ENCODE data around the gene ADSS2.

ADSS2 gene

DNA sequence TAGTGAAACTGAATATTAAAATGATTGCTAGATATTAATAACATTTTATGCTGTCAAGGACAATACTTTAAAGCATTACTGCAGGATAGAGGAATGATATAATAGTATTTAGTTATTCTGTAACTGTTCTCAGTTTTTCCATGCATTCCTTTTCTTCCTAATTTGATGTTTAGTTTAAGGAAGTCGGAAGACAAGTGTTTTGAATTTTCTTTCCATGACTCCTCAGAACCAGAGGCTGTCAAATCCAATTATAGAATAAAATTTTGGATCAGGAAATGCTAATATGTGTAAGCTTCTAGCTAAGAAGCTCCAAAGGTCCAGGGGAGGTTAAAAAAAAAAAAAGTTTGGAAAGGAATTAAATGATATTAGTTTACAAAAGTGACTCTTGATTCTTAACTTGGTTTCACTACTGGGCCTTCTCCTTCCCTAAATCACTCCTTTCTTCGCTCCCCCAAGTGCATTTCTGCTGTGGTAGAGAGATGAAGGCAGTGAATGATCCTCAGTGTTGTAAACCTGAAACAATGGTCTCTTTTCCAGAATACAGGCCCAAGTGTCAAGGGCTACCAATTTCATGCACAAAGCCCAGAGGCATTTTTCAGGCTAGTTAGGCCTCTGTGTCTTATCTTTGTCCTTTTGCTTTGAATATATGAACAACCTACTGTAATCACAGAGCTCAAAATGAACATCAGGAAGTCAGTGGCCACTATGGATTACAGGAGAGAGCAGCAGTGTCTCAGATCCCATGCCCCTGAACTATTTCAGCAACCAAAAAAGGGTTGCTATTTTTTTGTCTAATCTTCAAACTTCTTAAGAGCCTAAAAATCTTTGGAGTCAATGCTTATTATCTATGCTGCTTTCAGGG is 6.2 kb downstream of the ADSS2 start:
- no peak for DNase-seq (ENCODE audit: low spot score)

DNA sequence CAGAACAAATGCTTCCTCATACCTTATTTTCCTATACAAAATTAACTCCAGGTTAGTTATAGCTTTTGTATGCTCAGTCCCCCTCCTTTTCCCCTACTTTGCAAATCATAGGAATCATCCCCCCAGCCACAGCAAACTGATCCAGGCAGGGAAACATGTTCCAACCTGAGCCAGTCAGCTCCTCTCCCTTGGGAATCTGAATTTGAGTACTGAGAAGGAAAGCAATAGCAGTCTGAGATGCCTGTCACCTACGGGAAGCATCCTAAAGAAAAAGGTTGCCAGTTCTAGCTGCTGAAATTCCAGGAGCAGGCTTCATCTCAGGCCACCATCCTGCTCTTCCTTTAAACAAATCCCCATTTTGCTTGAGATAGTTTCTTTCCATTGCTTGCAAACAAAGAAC is 6.9 kb downstream of the ADSS2 start:
- DNase-seq (ENCODE audit: low spot score), result no peak

DNA sequence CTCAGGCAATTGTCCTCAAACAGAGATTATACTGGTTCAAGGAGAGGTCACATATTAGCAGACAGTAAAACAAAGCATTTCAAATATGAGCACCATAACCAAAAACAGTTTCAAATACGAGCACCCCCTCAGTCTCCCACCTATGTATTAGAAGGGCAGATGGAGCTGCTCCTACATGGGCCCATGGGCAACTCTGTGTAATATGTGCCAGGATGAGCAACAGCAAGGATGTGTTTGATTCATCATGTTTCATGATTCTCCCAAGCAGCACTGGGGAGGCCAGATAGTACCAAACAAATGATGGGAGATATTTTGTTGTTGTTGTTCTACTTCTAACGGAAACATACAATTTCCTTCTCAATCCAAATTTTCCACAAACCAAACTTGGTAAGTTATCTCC is 8.9 kb downstream of the ADSS2 start:
- DNase-seq (ENCODE audit: low spot score), result no peak

DNA sequence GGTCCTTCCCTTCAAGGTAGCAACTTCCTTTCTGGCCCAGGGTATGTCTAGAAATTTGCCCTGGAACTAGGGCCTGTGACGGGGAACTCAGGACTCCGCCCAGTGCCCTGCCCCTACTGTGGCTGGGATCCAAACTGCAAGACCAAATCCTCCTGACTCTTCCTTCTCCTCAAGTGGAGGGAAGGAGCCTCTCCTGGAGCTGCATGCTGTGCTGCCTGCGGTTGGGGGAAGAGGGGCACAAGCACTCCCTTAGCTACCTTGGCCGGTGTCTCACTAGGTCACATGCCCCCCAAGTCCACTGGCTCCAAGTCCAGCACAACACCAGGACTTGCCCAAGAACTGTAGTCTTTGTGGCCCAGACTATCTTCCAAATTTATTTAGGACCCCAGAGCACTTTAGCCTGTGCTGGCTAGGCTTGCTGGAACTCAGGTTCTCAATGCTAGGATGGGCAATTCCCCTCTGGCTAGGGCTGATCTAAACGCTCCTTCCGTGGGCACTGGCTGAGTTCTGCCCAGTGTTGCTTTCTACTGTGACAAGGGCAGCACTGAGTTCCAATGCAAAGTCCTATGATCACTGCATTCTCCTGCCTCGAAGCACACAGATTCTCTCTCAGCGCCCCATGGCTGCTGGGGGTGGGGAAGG is 12.2 kb downstream of the ADSS2 start:
- no peak for DNase-seq (ENCODE audit: low spot score)

DNA sequence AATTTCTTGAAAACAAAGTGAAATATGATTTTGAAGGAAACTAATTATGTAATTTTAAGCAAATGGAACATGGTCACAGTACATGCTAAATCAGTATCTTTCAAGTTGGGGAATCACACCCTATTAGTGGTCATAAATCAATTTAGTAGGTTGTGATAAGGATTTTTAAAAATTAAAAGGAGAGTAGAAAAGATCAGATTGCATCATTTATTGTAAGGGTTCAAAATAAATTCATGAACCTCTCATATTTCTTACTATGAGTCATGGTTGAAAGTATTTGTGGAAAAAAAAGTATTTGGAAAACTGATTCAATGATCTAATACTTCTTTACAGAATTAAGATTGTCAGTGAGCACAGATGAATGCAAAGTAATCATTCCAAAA is 14.6 kb downstream of the ADSS2 start:
- no peak for DNase-seq (ENCODE audit: low spot score)

DNA sequence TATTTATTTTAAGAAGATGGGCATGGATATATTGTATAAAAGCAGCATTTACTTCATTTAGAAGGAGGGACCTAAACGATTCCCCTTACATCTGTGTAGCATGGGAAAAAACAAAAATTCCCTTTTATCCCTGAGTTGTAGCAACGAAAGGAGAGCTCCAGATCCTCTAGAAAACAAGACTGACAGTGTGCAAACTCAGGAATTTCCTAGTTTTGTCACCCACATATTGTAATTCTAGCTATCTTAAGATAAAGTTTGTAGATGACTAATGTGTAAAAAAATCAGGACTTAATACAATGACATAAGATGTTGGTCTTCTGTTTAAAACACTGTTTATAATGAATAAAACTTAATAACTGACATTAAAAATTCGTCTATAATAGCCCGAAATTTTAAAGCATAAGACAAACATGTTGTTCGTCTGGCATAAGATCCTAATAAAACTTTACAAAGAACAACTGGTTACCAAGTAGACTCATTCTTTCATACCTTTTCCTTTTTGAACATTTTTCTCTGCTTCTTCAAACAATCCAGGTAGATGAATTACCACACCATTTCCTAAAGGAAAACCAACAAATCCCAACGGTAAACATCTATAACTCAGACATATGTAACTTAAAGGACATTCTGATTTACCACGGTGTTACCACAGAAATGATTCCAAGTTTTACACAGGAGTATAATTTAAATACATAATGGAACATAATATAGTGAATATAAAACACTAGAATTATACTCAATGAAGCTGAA is 15.2 kb downstream of the ADSS2 start:
- DNase-seq (ENCODE audit: low spot score), result no peak

DNA sequence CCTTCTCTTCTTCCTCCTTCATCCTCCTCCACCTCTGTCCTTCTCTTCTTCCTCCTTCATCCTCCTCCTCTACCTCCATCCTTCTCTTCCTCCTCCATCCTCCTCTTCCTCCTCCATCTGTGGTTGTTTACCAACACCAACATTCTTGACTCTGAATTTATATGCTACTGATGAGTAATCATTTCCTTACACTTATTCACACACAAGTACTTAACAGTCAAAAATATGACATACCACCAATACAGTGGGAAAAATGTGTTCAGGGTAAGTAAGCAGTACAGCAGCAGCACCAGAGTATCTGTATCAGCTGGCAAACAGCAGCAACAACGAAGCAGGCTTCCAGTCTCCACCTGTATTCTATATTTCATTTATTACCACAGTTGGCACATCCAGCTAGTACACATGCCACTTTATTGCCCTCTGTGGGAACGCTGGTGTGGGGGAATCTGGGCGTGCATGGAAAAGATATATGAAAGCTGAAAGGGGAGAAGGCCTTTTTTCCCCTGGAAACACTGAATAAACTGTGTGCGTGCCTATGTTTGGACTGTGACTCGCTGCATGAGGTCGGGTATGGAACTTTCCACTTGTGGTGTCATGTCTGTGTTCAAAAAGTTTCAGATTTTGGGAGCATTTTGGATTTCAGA is 16.0 kb downstream of the ADSS2 start:
- no peak for DNase-seq (ENCODE audit: low spot score)

DNA sequence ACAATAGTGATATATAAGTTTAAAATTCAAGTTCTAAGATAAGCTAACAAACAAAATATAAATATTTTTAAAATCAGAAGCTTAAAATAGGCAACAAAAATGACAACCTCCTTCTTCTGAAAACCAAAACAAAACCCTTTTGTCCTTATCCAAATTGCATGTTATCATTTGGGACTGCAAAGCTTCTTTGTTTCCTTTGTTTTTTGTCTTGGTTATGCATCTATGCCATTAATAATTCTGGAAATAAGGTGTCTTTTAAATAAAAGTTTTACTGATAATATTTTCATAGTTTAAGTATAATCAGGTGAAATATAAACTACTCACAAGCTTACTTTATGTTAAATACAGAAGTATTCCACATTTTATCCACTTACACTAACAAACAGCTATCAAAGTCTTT is 20.5 kb downstream of the ADSS2 start:
- no peak for DNase-seq (ENCODE audit: low spot score)

DNA sequence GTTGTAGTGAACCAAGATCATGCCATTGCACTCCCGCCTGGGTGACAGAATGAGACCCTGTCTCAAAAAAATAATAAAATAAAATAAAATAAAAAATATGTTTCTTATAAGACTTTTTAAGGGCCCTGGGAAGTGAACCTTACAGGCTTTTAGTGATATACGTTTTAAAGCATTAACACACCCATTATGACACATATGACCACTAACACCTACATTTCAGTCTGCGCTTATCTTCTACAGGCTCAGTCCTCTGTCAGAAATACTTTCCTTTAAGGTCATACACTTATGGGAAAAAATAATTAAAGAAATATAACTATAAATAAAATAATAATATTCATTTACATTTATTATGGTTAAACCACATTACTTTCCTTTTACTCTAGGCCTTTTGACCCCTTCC is 21.9 kb downstream of the ADSS2 start:
- no peak for DNase-seq (ENCODE audit: low spot score)

DNA sequence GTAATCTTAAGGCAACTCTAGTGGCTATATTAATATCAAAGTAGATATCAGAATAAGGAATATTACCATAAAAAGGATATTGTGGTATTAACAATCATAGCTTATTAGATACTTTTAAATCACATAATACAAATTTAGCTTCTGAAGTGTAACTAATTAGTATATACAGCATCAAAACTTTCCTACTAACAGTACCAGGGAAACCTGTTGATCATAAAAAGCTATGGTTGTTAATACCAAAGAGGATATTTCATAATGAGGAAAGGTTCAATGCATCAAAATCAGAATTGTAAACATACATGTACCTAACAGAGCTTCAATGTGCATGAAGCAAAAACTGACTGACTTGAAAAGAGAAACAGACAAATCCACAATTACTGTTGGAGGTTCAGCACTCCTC is 24.1 kb downstream of the ADSS2 start:
- DNase-seq (ENCODE audit: low spot score), result no peak

DNA sequence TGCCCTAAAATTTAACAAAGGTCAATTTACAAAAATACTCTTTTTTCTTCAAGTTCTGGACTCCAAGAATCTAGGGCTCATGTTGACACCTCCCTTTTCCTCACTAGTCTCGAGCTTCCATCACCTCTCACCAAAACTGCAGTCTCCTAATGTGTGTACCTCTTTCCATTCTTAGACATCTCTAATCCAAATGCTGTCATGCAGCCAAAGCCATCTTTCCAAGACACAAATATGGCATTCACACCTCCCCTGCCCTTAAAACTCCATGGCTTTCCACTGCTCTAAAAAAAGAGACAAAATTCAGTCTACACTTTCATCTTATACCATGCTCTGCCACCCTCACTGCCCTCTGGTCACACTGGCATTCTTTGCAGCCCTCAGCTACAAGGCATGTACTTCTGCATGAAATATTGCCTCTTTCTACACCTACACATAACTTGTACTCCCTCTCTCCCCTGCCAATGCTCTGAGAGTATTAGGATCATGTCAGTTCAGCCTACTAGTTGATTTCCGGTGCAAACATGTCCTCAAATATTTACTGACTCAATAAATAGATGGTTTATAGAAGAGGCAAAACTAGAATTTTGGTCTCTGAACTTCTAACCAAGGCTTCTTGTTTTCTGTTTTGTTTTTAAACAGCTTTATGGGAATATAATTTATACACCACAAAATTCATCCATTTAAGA is 26.9 kb downstream of the ADSS2 start:
- no peak for DNase-seq (ENCODE audit: low spot score)

DNA sequence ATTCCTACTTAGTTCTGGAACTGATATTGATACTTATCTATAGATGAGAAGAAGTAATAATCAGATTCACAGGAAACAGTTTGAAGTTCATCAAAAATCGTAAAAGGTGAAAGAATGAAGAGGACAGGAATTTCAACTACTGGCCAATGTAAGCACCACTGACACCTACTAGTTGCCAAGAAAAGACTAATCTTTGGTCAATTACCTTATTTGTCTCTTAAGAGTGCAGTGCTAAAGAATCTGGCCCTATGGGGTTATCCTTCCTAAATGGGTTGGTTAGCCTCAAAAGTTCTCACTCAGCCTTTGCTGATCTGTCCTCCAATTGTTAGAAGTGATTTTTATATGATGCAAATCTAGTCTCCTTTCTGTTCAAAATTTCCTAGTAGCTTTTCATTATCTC is 29.5 kb downstream of the ADSS2 start:
- DNase-seq (ENCODE audit: low spot score), result no peak

DNA sequence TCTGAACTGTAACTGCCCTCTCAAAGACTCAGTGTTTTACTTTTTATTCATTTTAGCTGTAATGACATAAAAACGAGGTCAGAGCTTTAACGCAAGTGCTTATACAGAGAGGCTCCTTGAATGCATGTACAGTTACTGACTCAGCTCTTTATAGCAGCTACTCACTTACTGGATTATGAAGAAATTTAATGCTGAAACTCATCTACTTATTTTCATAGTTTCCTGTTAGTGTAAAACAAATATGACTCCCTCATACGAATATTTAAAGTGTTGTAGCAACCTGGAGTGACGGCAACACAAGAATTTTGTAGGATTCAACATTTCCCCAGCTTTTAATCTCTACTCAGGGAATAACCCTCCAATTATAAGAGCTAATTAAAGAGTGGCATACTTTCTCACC is 32.7 kb downstream of the ADSS2 start:
- DNase-seq (ENCODE audit: low spot score), result no peak

DNA sequence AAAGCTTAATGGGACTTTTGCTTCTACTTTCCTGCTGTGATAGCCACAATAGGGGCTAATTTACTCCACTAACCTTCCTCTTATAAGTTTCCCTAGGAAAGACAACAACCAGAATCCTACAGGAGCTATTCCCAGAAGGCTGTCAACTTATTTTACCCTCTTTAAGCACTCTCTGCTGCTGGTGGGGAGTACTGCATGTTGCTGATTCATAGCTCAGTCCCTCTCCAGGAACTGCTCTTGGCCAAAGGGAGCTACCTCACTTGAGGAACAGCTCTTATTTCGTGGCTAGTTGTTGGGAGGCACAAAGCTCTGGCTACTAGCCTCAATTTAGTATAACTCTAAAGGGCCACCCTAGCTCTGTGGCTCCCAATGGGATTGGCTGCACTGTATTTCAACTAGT is 37.2 kb downstream of the ADSS2 start:
- no peak for DNase-seq (ENCODE audit: low spot score)

DNA sequence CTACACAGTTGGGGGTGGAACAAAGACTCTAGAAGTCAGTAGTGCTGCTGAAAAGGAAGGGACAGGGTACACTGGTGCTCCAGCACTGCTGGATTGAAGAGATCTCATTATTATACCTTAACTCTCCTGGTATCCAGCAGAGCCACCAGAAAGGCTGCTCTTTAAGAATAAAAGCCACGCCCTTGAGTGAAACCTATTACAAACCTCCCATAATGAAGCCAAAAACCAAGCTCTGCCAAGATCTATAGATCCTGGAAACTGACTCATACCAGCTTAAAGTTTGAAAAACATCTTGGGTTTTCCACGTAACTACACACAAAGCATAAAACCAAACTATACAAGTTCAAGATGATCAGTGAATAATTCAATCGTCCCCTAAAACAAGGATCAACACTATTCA is 38.0 kb downstream of the ADSS2 start:
- no peak for DNase-seq (ENCODE audit: low spot score)

DNA sequence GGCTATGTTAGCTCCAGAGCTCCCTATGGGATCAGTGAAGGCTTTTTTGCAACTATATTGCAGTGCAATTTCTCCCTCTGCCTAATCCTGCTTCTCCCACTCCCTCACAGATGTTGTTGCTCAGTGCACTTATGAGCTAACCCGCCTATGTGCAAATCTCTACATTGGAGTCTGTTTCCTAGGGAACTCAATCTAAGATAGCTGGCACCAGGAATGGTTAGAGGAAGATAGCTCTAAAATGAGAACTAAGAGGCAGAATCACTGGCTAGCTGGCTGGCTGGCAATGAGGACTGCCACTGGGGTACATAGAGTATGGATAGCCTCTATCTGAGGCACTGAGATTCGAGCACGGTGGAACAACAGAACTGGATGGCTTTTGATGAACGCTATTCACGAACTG is 39.5 kb downstream of the ADSS2 start:
- DNase-seq (ENCODE audit: low spot score), result no peak

DNA sequence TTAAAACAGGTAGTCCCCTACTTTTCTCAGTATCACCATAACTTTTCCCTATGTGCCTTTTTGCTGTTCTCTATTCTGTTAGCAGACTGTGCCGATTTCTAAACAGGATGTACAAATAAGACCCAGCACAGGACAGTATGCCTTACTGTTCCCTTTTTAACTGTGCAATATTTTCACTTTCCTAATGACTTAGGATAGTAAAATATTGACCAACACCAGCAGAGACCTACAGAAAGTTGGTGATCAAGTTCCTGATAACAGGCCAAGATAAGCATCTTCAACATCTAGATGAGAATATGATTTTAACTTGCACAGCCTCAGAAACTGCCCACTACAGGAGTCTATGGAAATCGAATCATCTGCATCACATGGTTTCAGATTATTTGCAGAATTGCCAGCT is 42.0 kb downstream of the ADSS2 start:
- DNase-seq (ENCODE audit: low spot score), result no peak

DNA sequence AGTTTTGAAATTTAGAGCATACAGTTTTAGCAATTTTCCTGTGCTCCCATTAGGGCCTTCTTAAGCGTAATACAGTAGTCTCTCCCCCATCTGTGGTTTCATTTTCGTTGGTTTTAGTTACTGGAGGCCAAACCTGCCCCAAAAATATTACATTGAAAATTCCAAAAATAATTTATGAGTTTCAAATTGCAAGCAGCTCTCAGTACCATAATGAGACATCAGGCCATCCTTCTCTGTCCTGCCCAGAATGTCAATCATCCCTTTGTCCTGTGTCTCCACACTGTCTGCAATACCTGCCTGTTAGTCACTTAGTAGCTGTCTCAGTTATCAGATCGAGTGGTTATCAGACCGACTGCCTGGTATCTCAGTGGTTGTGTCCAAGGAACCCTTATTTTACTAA is 45.4 kb downstream of the ADSS2 start:
- no peak for DNase-seq (ENCODE audit: low spot score)

DNA sequence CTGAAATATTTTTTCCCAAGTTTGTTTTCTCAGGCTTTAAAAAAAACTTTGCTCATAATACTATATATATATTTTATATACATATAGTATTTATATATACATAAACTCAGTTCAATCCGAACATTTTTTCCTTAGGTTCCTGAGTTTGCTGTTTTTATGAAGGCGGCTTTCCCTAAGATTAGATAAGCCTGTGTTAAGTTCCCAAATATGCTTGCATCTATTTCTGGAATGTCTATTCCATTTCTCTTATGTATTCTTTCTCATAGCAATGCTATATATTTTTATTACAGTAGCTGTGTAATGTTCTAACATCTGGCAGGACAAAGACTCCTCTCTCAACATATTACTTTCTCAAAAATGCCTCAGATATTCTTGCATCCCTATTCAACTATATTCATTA is 45.9 kb downstream of the ADSS2 start:
- DNase-seq (ENCODE audit: low spot score), result no peak

DNA sequence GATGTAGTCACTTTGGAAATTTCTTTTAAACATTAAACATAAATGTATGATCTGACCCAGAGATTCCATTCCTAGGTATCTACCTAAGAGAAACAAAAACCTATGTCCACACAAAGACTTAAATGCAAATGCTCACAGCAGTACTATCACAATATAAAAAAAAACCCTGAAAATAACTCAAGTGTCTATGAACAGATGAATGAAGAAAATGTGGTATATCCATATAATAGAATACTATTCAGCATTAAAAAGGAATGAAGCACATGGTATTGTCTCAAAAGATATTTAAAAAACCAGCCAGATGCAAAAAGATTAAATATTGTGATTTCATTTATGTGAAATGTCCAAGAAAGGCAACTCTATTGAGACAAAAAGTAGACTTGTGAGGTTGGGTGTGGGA is 48.3 kb downstream of the ADSS2 start:
- DNase-seq (ENCODE audit: low spot score), result no peak

DNA sequence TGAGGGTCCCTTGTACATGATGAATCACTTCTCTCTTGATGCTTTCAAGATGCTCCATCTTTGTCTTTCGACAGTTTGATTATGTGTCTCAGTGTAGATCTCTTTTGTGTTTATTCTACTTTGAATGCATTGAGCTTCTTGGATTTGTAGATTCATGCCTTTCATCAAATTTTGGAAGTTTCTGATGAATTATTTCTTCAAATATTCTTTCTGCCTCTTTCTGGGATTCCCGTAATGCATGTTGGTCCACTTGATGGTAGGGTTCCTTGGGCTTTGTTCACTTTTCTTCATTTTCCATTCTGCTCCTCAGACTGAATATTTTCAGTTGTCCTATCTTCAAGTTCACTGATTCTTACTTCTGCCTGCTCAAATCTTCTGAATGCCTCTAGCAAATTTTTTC is 50.7 kb downstream of the ADSS2 start:
- no peak for DNase-seq (ENCODE audit: low spot score)

DNA sequence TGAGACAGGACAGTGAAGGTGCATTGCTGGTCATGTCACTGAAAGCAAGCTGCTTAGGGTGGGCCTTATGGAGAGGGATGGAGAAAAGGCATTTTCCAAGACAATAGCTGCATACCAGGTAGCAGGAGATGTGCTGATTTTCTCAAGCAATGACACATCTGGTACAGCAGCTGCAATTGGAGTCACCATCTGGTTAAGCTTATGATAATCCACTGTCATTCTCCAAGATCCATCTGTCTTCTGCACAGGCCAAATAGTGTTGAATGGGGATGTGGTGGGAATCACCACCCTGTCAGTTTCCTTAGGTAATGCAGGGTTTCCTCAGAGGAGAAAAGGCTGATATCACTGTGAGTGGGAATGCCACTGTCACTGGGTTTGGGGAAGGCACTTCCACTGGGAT is 54.6 kb downstream of the ADSS2 start:
- DNase-seq (ENCODE audit: low spot score), result no peak

Measured in HuH-7 (cell line).